NCI-H748 (cell line): Measurements from ENCODE around the gene SELL.
"Not testable (repeated sequence)": the region's sequence is repeated elsewhere in the genome, so short reads cannot be mapped to it uniquely, and the experiment has no call there.

Source experiments
- DNase-seq: peaks from one replicate; lab custom pipeline; 2025; ENCODE audit not compliant: unreplicated experiment; lab: John Stamatoyannopoulos, UW

SELL gene

DNA sequence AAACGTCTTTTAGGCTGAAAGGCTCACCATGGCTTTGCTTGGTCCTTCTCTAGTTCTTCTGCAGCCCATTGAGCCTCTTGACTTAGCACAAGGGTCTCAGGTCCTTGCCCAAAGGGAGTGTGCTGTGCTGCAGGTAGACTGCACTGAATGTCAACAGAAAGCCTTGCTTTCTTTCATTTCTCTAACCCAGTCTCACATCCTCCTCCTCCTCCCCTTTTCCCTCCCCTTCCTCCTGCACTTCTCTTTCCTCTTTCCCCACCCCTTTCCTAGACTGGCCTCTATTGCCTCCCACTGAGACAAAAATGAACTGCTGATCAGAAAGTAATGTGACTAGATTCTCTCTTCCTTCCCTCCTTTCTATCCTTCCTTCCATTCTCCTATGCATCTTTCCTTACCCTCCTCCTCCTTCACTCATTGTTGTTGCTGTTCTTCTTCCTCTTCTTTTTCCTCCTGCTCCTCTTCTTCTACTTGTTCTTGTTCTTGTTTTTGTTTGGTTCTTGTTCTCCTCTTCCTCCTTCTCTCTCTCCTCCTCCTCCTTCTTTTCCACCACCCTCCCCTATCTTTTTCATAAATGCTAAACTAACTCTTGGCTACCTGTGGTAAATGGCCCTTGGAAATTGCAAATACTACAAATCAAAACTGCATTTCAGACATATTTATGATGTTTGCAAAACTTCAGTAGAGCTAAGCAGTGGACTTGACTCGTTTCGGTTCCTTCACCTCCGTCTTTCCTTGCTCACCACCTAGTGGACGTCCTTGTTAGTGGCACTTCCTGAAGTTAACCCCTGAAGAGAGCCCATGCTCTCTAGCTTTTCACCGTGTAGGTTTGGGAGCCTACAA is at the start of gene SELL:
Gene SELL (minus strand): TSS at position 152 of the 840 bp plus-strand sequence. CDS start 122 bp downstream, at position 30.
- peak; percentile 39 for DNase-seq

DNA sequence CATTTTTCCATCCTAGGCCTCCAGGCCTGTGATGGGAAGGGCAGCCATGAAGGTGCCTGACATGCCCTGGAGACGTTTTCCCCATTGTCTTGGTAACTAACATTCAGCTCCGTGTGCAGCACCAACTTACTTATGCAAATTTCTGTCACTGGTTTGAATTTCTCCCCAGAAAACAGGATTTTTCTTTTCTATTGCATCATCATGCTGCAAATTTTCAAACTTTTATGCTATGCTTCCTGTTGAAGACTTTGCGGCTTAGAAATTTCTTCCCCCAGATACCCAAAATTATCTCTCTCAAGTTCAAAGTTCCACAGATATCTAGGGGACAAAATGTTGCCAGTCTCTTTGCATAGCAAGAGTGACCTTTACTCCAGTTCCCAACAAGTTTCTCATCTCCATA is 47.6 kb upstream of the SELL start:
- DNase-seq = no peak

DNA sequence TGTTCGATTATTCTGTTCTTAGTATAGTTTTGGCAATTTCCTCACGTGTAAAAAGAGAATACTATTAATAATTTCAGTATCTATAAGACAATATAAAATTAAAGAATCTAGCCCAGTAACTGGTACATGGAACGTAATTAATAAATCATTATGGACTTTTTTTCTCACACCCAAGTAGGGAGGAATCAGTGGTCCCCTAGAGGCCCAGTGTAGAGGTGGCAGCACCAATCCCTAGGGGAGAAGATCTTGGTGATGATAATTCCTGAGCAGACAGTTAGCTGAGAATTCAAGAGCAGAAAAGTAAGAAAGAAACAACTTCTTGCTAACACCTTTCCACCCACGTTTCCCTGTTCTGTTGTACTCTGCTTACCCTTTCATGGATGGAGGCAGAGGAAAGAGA is 42.1 kb upstream of the SELL start:
- no peak for DNase-seq

- DNase-seq = no peak
These were observed 38.6 kb upstream of the SELL start for GRCh38 chr1:169750041-169750440.

DNA sequence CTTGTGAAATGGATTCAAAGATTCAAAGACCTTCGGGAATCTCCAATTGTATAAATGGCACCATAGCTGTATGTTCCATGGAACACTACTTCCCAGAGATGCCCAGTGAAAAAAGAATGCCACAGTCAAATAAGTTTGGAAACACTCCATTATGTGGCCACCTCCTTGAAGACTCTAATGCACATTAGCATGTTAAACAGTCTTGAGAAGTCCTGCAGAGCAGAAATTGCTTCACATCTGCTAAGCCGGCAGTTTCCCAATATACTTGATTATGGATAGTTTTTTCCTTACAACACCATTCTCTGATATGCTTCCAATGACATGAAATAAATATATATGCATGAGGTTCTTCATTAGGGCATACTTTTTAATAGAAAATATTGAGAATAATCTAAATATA is 35.1 kb upstream of the SELL start:
- no peak for DNase-seq

DNA sequence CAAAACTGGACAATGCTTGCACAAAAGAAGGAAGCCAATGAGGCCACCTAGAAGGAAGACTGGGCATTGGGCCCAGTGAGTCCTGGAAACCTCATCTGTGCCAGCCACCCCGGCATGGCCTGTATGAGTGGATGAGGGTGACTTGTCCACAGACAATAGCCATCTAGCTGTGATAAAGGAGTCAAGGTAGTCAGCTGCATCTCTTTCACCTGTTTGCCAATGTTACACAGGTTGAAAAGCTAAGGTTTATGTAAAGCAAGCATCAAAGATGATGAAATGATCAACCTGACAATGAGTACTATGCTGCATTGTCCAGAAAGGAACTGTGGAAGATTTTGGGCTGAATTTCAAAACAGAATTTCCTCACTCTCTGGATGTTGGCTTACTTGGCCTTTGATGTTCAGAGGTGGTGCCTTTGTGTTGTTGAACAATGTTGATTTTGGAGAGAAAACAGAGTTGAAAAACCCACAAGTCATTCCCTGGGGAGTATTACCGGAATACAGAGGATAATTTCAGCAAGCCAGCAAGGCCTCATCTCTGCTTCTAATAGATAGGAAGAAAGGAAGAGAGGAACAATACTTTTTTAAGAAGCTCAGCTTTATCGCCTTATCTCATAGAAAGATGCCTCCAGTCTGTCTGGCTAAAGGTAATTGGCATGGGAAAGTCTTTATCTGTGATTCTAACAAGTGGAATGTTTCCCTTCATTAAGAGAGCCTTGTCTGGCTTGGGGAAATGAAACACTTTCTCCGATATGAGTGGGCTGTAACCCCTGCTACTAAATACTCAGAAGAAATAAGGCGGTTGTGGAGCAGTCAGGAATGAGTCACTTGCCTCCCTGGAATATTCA is 33.8 kb upstream of the SELL start:
- DNase-seq = no peak

DNA sequence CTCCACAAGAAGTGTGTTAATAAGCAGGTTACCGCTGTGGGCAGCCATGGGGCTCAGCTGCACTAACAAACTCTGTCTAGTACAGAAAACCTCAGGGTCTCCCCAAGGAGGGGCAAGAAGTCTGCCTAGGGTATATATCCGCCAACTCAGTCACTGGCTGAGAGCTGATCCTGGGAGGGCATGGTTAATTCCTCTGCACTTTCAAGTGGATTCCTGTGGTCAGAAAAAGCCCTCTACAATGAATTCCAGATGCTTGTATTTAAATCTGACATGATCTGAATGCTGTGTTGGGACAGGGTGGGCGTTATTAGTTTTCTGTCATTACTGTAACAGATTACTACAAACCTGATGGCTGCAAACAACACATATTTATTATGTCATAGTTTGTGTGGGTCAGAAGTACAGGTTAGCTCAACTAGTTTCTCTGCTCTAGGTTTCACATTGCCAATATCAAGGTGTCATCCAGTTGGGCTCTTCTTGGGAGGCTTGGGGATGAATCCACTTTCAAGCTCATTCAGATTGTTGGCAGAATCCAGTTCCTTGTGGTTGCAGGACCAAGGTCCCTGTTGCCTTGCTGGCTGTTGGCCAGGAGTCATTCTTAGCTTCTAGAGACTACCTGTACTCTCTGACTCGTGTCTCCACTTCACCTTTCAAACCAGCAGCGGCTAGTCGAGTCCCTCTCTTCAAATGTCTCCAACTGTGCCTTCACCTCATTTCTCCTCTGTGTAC is 30.4 kb upstream of the SELL start:
- no peak for DNase-seq

DNA sequence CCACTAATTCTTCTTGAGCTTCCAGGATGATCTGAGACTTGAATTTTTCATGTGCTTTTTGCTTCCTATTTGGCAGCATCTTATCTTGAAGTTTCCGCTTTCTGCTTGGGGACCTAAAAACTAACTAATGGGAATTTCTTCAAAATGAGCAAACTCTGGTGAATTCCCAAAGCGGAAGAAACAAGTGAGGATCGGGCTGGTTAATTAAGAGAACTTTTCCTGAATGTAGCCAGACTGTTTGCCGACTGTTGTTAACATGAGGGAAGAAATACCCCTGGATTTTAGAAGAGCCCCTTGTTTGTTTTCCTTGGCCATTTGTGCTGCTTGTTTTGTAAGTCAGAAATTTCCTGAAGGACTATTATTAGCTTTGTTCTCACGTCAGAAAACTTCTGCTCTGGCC is 28.6 kb upstream of the SELL start:
- DNase-seq = no peak

DNA sequence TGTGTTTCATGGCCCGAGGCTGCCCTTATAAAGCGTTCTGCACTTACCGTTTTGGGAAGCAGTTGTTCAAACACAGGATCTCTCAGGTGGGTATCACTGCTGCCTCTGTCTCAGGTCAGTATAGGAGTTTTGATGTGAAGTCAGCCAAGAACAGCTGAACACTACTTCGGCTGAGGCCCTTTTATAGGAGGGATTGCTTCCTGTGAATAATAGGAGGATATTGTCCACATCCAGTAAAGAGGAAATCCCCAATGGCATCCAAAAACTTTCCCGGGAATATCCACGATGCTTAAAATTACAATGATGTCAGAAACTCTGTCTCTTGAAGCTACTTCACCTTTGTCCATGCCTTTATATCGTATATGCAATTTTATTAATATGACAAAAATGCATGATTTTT is 22.5 kb upstream of the SELL start, which contains the start of gene SELE:
Gene SELE (minus strand): TSS at position 156 of the 400 bp plus-strand sequence. CDS start 467 bp downstream, outside the sequence.
- DNase-seq = no peak

- DNase-seq = peak; percentile 24
These were observed 20.0 kb upstream of the SELL start for GRCh38 chr1:169731446-169731845.

GRCh38 chr1:169729991-169730390 is 18.6 kb upstream of the SELL start:
- DNase-seq = no peak

DNA sequence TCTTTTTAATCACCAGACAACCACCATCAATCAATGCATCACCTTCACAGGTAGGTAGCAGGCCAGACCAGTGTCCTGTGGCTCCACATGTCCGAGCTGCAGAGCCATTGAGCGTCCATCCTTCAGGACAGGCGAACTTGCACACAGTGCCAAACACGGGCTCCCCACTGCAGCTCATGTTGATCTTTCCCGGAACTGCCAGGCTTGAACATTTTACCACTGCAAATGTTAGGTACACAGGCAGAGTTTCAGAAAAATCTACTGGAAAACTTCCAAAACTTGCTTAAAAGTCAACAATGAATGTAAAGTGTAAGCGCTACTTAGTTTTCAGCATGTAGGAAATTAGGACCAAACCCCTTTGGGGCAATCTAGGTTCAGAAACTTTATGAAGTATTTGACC is 15.9 kb upstream of the SELL start:
- DNase-seq = no peak

DNA sequence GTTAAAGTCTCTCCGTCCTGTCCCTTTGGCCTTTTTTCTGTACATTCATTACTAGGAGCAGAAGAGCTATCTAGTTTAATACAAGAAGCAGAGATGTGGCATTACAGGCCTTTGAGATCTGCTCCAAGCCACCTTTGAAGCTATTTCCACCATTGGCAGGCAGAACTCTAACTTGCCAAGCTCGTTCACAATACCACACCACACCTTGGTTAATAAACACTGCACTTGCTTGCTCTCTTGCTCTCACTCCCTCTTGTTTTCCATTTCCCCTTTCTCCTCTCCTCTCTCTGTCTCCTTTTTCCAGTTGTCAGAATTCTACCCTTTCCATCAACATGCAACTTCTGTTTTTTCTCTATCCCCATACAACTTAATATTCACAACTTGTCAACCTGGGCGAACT is 15.4 kb upstream of the SELL start:
- no peak for DNase-seq

DNA sequence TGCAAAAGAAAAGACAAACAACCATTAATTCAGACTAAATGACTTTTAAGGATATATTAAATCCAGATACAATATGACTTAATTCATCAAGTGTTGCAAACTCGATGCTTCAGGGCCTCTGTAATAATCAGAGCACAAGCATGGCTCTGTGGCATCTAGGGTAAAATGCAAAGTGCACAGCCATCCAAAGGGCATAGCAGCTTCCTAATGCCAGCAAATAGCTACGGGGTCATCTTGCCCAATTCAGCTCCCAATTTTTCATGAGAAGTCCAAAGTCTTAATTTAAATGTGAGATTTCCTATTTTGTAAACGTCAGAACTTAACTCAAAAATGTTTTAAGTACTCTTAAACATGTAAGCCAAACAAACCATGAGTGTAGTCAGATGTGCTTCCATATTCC is 14.5 kb upstream of the SELL start:
- DNase-seq = no peak

DNA sequence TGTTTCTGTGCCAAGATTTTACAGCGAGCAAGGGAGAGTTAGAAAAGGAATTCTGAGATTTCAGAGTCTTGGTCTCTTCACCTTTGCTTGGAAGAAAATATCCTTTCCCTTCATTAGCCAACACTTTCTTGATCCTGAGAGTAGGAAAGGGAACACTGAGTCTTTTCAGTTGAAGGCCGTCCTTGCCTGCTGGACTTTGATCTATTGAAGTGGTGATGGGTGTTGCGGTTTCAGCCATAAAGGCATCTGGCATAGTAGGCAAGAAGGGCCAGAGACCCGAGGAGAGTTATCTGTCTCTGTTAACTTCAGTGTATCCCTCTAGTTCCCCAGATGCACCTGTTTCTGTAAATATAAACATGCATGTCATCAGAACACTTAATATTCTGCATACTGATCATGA is 12.7 kb upstream of the SELL start:
- DNase-seq = no peak

GRCh38 chr1:169723763-169724162 is 12.3 kb upstream of the SELL start:
- DNase-seq = no peak

GRCh38 chr1:169722779-169723178 is 11.4 kb upstream of the SELL start:
- no peak for DNase-seq

- DNase-seq = not testable (repeated sequence)
These were observed 3.7 kb upstream of the SELL start for GRCh38 chr1:169715100-169715499.

GRCh38 chr1:169713090-169713489 is 1.7 kb upstream of the SELL start:
- not testable (repeated sequence) for DNase-seq

DNA sequence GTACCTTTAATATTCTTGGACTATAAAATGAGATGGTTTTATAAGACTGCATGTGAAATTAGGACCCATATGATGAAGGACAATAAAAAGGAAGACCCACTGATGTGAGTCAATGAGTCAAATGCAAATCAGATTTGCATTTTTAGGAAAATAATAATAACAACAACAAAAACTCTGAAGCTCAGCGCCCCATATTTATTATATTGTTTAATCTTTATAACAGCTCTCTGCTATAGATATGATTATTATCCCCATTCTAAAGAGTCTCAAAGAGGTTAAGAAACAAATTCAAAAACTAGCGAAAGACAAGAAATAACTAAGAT is 850 bp upstream of the SELL start:
- no peak for DNase-seq

DNA sequence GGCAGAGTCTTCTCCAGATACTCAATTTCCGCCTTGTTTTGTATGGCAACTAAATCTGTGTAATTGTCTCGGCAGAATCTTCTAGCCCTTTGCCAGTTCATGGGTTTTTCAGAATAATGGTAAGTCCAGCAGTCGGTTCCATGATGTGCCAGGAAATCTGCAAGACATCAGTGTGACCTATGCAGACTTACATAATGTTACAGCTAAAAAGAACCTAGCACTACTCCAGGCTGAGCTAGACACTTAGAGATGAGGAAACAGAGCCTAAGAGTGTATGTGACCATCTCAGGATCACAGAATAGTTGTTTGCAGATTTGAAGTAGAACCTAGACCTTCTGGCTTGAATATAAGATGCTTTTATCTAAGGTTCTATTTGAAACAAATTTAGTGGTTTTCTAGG is 2.8 kb downstream of the SELL start:
- DNase-seq = no peak
